Astrocyte (in vitro differentiated cells and primary cell): Measurements from ENCODE around the gene KIF1A. TPM values are rescaled to one million over a fixed set of nuclear protein-coding genes. Genes with fewer than 3 reads are reported as not detected.

Experiments used
- DNase-seq: peaks from one replicate; pipeline ENCODE4 v3.0.0-alpha.2; 2010; ENCODE audit warnings: low read depth
- FAIRE-seq: peaks from 2 replicates; lab custom pipeline; 2011; peaks lifted over from hg19 to GRCh38; lab: Jason Lieb, UNC
- H2AFZ ChIP-seq: 2 replicates; pipeline ENCODE4 v1.6.0; 2012; ENCODE audit warnings: low read depth, low read length, inconsistent platforms
- H3K27ac ChIP-seq: 2 replicates; pipeline ENCODE4 v1.5.1; 2011; ENCODE audit warnings: low read depth, low read length, inconsistent platforms
- H3K27me3 ChIP-seq: 2 replicates; pipeline ENCODE4 v1.6.0; 2011; ENCODE audit warnings: low read length, inconsistent platforms; ENCODE audit not compliant: insufficient read depth
- H3K36me3 ChIP-seq: 2 replicates; pipeline ENCODE4 v1.5.1; 2011; ENCODE audit warnings: low read length, inconsistent platforms; ENCODE audit not compliant: insufficient read depth
- H3K4me1 ChIP-seq: 2 replicates; pipeline ENCODE4 v1.5.1; 2011; ENCODE audit warnings: low read length, inconsistent platforms; ENCODE audit not compliant: insufficient read depth
- H3K4me2 ChIP-seq: 2 replicates; pipeline ENCODE4 v1.6.0; 2012; ENCODE audit warnings: low read length, inconsistent platforms
- H3K4me3 ChIP-seq: 2 replicates; pipeline ENCODE4 v1.5.1; 2011; ENCODE audit warnings: low read depth, mild to moderate bottlenecking, low read length, inconsistent platforms; ENCODE audit not compliant: insufficient read depth
- H3K79me2 ChIP-seq: 2 replicates; pipeline ENCODE4 v1.6.0; 2012; ENCODE audit warnings: mild to moderate bottlenecking, low read length, inconsistent platforms; ENCODE audit not compliant: insufficient read depth
- H3K9ac ChIP-seq: 2 replicates; pipeline ENCODE4 v1.6.0; 2012; ENCODE audit warnings: mild to moderate bottlenecking, low read length, inconsistent platforms
- H3K9me3 ChIP-seq: 2 replicates; pipeline ENCODE4 v1.5.1; 2012; ENCODE audit warnings: low read depth, mild to moderate bottlenecking, low read length, inconsistent platforms; ENCODE audit not compliant: insufficient read depth
- H4K20me1 ChIP-seq: 2 replicates; pipeline ENCODE4 v1.6.0; 2012; ENCODE audit warnings: low read length, inconsistent platforms; ENCODE audit not compliant: insufficient read depth
- H3K27ac Mint-ChIP-seq: one replicate; pipeline ENCODE4 v1.8.0; 2021; ENCODE audit warnings: mild to moderate bottlenecking, mixed read lengths; ENCODE audit not compliant: unreplicated experiment
- H3K27me3 Mint-ChIP-seq: one replicate; pipeline ENCODE4 v1.8.0; 2021; ENCODE audit warnings: low read depth, mixed read lengths; ENCODE audit not compliant: unreplicated experiment
- H3K36me3 Mint-ChIP-seq: one replicate; pipeline ENCODE4 v1.8.0; 2021; ENCODE audit warnings: low read depth, mixed read lengths; ENCODE audit not compliant: unreplicated experiment
- H3K4me1 Mint-ChIP-seq: one replicate; pipeline ENCODE4 v1.8.0; 2021; ENCODE audit warnings: low read depth, mixed read lengths; ENCODE audit not compliant: unreplicated experiment
- H3K4me3 Mint-ChIP-seq: one replicate; pipeline ENCODE4 v1.8.0; 2021; ENCODE audit warnings: mild to moderate bottlenecking, moderate library complexity, mixed read lengths; ENCODE audit not compliant: unreplicated experiment
- H3K9me3 Mint-ChIP-seq: one replicate; pipeline ENCODE4 v1.8.0; 2021; ENCODE audit warnings: mild to moderate bottlenecking, mixed read lengths; ENCODE audit not compliant: unreplicated experiment
- CTCF ChIP-seq: IDR thresholded peaks from 2 replicates; pipeline ENCODE4 v1.5.1; 2011; ENCODE audit warnings: low read depth, mild to moderate bottlenecking, inconsistent platforms, low read length, moderate library complexity; ENCODE audit not compliant: insufficient read depth
- EZH2 ChIP-seq: IDR thresholded peaks from 2 replicates; pipeline ENCODE4 v1.6.1; 2012; ENCODE audit warnings: mild to moderate bottlenecking, low read length, inconsistent platforms; ENCODE audit not compliant: insufficient read depth
- total RNA-seq: library from RNA; stranded (reverse); gene quantifications from 2 replicates; pipeline ENCODE4 v1.2.1, GENCODE V29; 2021

KIF1A gene
- total RNA-seq, 1 donor from 2014 or later, result 51.2 TPM

DNA sequence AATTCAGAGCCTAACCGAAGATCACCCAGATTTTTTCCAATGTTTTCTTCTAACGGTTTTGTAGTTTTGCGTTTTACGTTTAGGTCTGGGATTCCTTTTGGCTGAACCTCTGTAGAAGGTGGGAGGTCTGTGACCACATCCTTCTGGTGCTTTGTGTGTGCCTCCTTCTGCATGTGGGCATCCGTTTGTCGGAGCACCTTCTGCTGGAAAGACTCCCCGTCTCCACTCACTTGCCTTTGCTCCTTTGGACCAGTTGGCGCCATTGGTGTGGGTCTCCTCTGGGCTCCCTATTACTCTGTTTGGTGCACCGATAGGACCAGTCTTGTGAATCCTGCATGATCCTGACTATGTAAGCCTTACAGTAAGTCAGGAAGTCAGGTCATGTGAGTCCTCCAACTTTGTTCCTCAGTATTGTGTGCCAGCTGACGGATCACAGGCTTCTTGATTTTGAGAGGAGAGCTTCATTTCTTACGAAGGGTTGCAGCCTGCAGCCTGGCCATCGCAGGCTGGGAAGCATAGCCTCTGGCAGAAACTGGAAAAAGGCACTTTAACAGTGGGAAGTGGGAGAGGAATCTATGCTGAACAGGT is 114.7 kb downstream of the KIF1A start:
- H3K27ac Mint-ChIP-seq, result no peak overlapping the region
- Histone ChIP-seq H3K4me1 (no peaks in the 10 kb centered on the region), H3K9me3 (no peaks in the 10 kb centered on the region), H3K4me3 (no peak overlapping the region), H3K36me3 (no peaks in the 10 kb centered on the region), H3K27me3 (peaks cover 19% of the 10 kb centered on the region), H3K79me2 (no peaks in the 10 kb centered on the region), H3K9ac (no peak overlapping the region), H2AFZ (no peak overlapping the region), H3K27ac (no peak overlapping the region), H4K20me1 (no peaks in the 10 kb centered on the region), H3K4me2 (no peak overlapping the region)
- DNase-seq (no peak), FAIRE-seq (no peak)
- peaks cover 35% of the 10 kb centered on the region for H3K27me3 Mint-ChIP-seq
- no peaks in the 10 kb centered on the region for H3K4me1 Mint-ChIP-seq
- TF ChIP-seq CTCF (no peak), EZH2 (no peak)
- H3K9me3 Mint-ChIP-seq, result no peaks in the 10 kb centered on the region
- no peak overlapping the region for H3K4me3 Mint-ChIP-seq
- no peaks in the 10 kb centered on the region for H3K36me3 Mint-ChIP-seq

- no peak for FAIRE-seq
- peaks cover 19% of the 10 kb centered on the region for H3K27me3 ChIP-seq
Observed at GRCh38 chr2:240704651-240705050, 115.4 kb downstream of the KIF1A start.

More at GRCh38 chr2:240704651-240705050, 115.4 kb downstream of the KIF1A start:
- Histone ChIP-seq H3K27ac (no peak overlapping the region), H3K9ac (no peak overlapping the region), H3K4me3 (no peak overlapping the region), H3K36me3 (no peaks in the 10 kb centered on the region), H3K4me2 (no peak overlapping the region), H3K9me3 (no peaks in the 10 kb centered on the region), H2AFZ (no peak overlapping the region), H4K20me1 (no peaks in the 10 kb centered on the region), H3K4me1 (no peaks in the 10 kb centered on the region), H3K79me2 (no peaks in the 10 kb centered on the region)
- Mint-ChIP-seq H3K9me3 (no peaks in the 10 kb centered on the region), H3K27me3 (peaks cover 35% of the 10 kb centered on the region), H3K27ac (no peak overlapping the region), H3K4me1 (no peaks in the 10 kb centered on the region), H3K36me3 (no peaks in the 10 kb centered on the region), H3K4me3 (no peak overlapping the region)
- no peak for DNase-seq
- TF ChIP-seq CTCF (no peak), EZH2 (no peak)
